Left lung (tissue), 10 donors: ENCODE measurements around the gene SPEF2. TPM values are rescaled to one million over a fixed set of nuclear protein-coding genes. Genes with fewer than 3 reads are reported as not detected.

Experiments used
- ATAC-seq: fragments of 200-7000 bp; cut with Tn5 transposase; one replicate; pipeline ENCODE4 v1.9.1; 2020; ENCODE audit warnings: moderate library complexity
- DNase-seq, 4 donors: peaks; one replicate each; pipeline ENCODE4 v3.0.0-alpha.2; 2013 to 2020
- H3K27ac ChIP-seq, 2 donors: fragments of 200-600 bp; sonication (generic) in 1 of 2; one replicate each; pipeline versions ENCODE4 v1.5.0 to v1.8.0; 2020 to 2021
- H3K27me3 ChIP-seq, 2 donors: fragments of 200-600 bp; sonication (generic) in 1 of 2; one replicate each; pipeline versions ENCODE4 v1.5.0 to v1.8.0; 2020 to 2021
- H3K36me3 ChIP-seq, 2 donors: fragments of 200-600 bp; sonication (generic) in 1 of 2; one replicate each; pipeline versions ENCODE4 v1.5.0 to v1.8.0; 2020 to 2021
- H3K4me1 ChIP-seq, 2 donors: fragments of 200-600 bp; one replicate each; pipeline ENCODE4 v1.8.0; 2021
- H3K4me3 ChIP-seq, 2 donors: fragments of 200-600 bp; sonication (generic) in 1 of 2; one replicate each; pipeline versions ENCODE4 v1.5.0 to v1.8.0; 2020 to 2021; ENCODE audit warnings: mild to moderate bottlenecking in 1 of 2
- H3K9me3 ChIP-seq, 2 donors: fragments of 200-600 bp; sonication (generic) in 1 of 2; one replicate each; pipeline versions ENCODE4 v1.5.0 to v1.8.0; 2020 to 2021
- CTCF ChIP-seq, 2 donors: fragments of 200-600 bp; sonication (generic) in 1 of 2; IDR thresholded peaks; one replicate each; pipeline versions ENCODE4 v1.5.0 to v1.8.0; 2021; ENCODE audit warnings: antibody characterized with exemption in 2 of 2
- intact Hi-C, 2 donors: fragments of 100-400 bp; cut with DNase I; formaldehyde crosslinking; loops; one replicate each; pipeline versions ENCODE4 v1.11.2 to v1.14.2; 2022
- polyA plus RNA-seq, 6 donors: library from polyadenylated mRNA; unstranded; fragments of 120-200 nt; gene quantifications; one replicate each; pipeline ENCODE4 v1.2.1, GENCODE V29; 2013; ENCODE audit not compliant: insufficient read length in 6 of 6
- total RNA-seq, 2 donors: library from RNA; stranded (reverse); fragmentation: NEBNext Ultra II Directional; extraction: Animal tissue kit (Norgen Biotek cat#: 25700); gene quantifications; one replicate each; pipeline ENCODE4 v1.2.1, GENCODE V29; 2021
- donor health status: DM: no; HTN: yes; CAD: no.
- donor health status: DM: no; HTN: no; CAD: no.

Gene SPEF2
- total and polyA plus RNA-seq, 8 donors, result 5.8 to 51.5 (median 43.0) TPM

- peaks cover 0 to 14% of the 10 kb centered on the region in 2 donors for H3K4me1 ChIP-seq
- no peaks in the 10 kb centered on the region for H3K9me3 ChIP-seq
- H3K36me3 ChIP-seq, result no peaks in the 10 kb centered on the region
- intact Hi-C loops, result no loop called here
- no peak for ATAC-seq
- TF ChIP-seq CTCF (IDR thresholded peaks at IDR 0.05), result no peak
- H3K27ac ChIP-seq, result no peak overlapping the region
- no peak for DNase-seq
- H3K27me3 ChIP-seq, result no peaks in the 10 kb centered on the region
- no peak overlapping the region for H3K4me3 ChIP-seq
Observed at GRCh38 chr5:35799181-35799580, 181.5 kb downstream of the SPEF2 start.

- ATAC-seq, result no peak
- Histone ChIP-seq H3K27ac (no peak overlapping the region), H3K27me3 (no peaks in the 10 kb centered on the region), H3K9me3 (no peaks in the 10 kb centered on the region), H3K4me1 (peaks cover 0 to 14% of the 10 kb centered on the region in 2 donors), H3K4me3 (no peak overlapping the region), H3K36me3 (no peaks in the 10 kb centered on the region)
- intact Hi-C loops, result no loop called here
- no peak for TF ChIP-seq CTCF (IDR thresholded peaks at IDR 0.05)
- DNase-seq, result no peak
Observed at GRCh38 chr5:35799753-35800152, 182.1 kb downstream of the SPEF2 start.

- peak in 3 of 4 donors; percentile 36 to 78 (median 42) for DNase-seq
- no peaks in the 10 kb centered on the region for H3K27me3 ChIP-seq
- intact Hi-C loops, result no loop called here
- peaks cover 0 to 14% of the 10 kb centered on the region in 2 donors for H3K4me1 ChIP-seq
- no peak for TF ChIP-seq CTCF (IDR thresholded peaks at IDR 0.05)
- no peaks in the 10 kb centered on the region for H3K9me3 ChIP-seq
- H3K36me3 ChIP-seq, result no peaks in the 10 kb centered on the region
- H3K4me3 ChIP-seq, result no peak overlapping the region
- ATAC-seq, result peak; percentile 88
- peak overlapping the region in 1 of 2 donors; percentile 7 for H3K27ac ChIP-seq
Observed at GRCh38 chr5:35803191-35803651, 185.6 kb downstream of the SPEF2 start.

GRCh38 chr5:35804201-35804653 lies 186.6 kb downstream of the SPEF2 start:
- no peaks in the 10 kb centered on the region for H3K36me3 ChIP-seq
- intact Hi-C loops, result no loop called here
- no peak overlapping the region for H3K27ac ChIP-seq
- H3K27me3 ChIP-seq, result no peaks in the 10 kb centered on the region
- H3K4me3 ChIP-seq, result no peak overlapping the region
- no peaks in the 10 kb centered on the region for H3K9me3 ChIP-seq
- H3K4me1 ChIP-seq, result peaks cover 0 to 14% of the 10 kb centered on the region in 2 donors
- ATAC-seq (no peak), DNase-seq (no peak)
- TF ChIP-seq CTCF (IDR thresholded peaks at IDR 0.05), result no peak

- no peak overlapping the region for H3K27ac ChIP-seq
- DNase-seq (no peak), ATAC-seq (no peak)
- H3K27me3 ChIP-seq, result no peaks in the 10 kb centered on the region
- intact Hi-C loops, result no loop called here
- H3K36me3 ChIP-seq, result no peaks in the 10 kb centered on the region
- H3K4me1 ChIP-seq, result peaks cover 0 to 14% of the 10 kb centered on the region in 2 donors
- no peak for TF ChIP-seq CTCF (IDR thresholded peaks at IDR 0.05)
- no peak overlapping the region for H3K4me3 ChIP-seq
- H3K9me3 ChIP-seq, result no peaks in the 10 kb centered on the region
Observed at GRCh38 chr5:35804841-35805240, 187.2 kb downstream of the SPEF2 start.
